ENCODE measurements around the gene TMEM238. TPM values are rescaled to one million over a fixed set of nuclear protein-coding genes. Genes with fewer than 3 reads are reported as not detected.
A peak's percentile ranks its signal among the peaks of the same experiment; 100 is the strongest.
"Not testable (repeated sequence)": the region's sequence is repeated elsewhere in the genome, so short reads cannot be mapped to it uniquely, and the experiment has no call there.

Gene TMEM238
- total and polyA plus RNA-seq, 8 donors: 0.48 to 33.9 (median 1.1) TPM

- H3K36me3 ChIP-seq: no peaks in the 10 kb centered on the region
- ATAC-seq (no peak), DNase-seq (no peak)
- intact Hi-C loops (cut with DNase I): loop anchor here in 1 of 2 donors (10.0 kb wide), 1 partner anchor 124 kb away; no protein-coding TSS in a partner anchor
- H3K4me1 ChIP-seq: no peaks in the 10 kb centered on the region
- H3K27ac ChIP-seq: no peak overlapping the region
- no peaks in the 10 kb centered on the region for H3K9me3 ChIP-seq
- no peak overlapping the region for H3K4me3 ChIP-seq
- peaks cover 0 to 30% of the 10 kb centered on the region in 2 donors for H3K27me3 ChIP-seq
- TF ChIP-seq, protein P1, sequence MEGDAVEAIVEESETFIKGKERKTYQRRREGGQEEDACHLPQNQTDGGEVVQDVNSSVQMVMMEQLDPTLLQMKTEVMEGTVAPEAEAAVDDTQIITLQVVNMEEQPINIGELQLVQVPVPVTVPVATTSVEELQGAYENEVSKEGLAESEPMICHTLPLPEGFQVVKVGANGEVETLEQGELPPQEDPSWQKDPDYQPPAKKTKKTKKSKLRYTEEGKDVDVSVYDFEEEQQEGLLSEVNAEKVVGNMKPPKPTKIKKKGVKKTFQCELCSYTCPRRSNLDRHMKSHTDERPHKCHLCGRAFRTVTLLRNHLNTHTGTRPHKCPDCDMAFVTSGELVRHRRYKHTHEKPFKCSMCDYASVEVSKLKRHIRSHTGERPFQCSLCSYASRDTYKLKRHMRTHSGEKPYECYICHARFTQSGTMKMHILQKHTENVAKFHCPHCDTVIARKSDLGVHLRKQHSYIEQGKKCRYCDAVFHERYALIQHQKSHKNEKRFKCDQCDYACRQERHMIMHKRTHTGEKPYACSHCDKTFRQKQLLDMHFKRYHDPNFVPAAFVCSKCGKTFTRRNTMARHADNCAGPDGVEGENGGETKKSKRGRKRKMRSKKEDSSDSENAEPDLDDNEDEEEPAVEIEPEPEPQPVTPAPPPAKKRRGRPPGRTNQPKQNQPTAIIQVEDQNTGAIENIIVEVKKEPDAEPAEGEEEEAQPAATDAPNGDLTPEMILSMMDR (IDR thresholded peaks at IDR 0.05): no peak
These were observed 35.0 kb upstream of the TMEM238 start for GRCh38 chr19:55419103-55419502.

GRCh38 chr19:55418185-55418584 lies 34.1 kb upstream of the TMEM238 start:
- ATAC-seq: peak; percentile 95
- intact Hi-C loops (cut with DNase I): loop anchor here in 1 of 2 donors (10.0 kb wide), 1 partner anchor 123 kb away; no protein-coding TSS in a partner anchor
- Histone ChIP-seq H3K4me1 (no peaks in the 10 kb centered on the region), H3K27ac (no peak overlapping the region), H3K4me3 (no peak overlapping the region), H3K9me3 (no peaks in the 10 kb centered on the region), H3K36me3 (no peaks in the 10 kb centered on the region), H3K27me3 (peaks cover 0 to 23% of the 10 kb centered on the region in 2 donors)
- DNase-seq: peak in 3 of 4 donors; percentile 52 to 81 (median 53)
- TF ChIP-seq, protein P1 (IDR thresholded peaks at IDR 0.05): peak; percentile 44 to 63

DNA sequence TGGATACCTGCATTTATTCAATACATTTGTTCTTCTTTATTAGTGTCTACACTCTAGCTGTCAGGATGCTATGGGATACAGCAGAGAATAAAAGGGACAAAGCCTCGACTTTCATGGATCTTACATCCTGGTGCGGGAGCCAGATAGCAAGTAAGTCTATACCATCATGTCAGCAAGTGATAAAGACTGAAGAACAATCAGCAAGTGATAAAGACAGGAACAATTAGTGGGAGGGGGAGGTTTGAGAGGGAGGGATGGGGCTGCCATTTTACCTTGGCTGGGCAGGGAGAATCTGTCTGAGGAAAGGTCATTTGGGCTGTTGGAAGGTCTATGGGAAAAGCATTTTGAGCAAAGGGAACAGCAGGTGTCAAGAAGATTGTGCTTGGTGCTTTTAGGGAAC lies 26.1 kb upstream of the TMEM238 start:
- ATAC-seq: no peak
- TF ChIP-seq, protein P1 (IDR thresholded peaks at IDR 0.05): no peak
- intact Hi-C loops (cut with DNase I): loop anchor here in 1 of 2 donors (10.0 kb wide), 1 partner anchor 115 kb away; no protein-coding TSS in a partner anchor
- Histone ChIP-seq H3K36me3 (peaks cover 0 to 10% of the 10 kb centered on the region in 2 donors), H3K9me3 (no peaks in the 10 kb centered on the region), H3K27me3 (no peaks in the 10 kb centered on the region), H3K4me3 (no peak overlapping the region), H3K27ac (no peak overlapping the region), H3K4me1 (peaks cover 8 to 24% of the 10 kb centered on the region in 2 donors)
- no peak for DNase-seq

DNA sequence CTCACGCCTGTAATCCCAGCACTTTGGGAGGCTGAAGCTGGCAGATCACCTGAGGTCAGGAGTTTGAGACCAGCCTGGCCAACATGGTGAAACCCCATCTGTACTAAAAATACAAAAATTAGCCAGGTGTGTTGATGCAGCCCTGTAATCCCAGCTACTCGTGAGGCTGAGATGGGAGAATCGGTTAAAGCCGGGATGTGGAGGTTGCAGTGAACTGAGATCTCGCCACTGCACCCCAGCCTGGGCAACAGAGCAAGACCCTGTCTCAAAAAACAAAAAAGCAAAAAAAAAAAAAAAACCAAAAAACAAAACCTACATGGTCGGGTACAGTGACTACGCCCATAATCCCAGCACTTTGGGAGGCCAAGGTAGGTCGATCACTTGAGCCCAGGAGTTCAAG lies 25.1 kb upstream of the TMEM238 start:
- Histone ChIP-seq H3K4me1 (peaks cover 8 to 24% of the 10 kb centered on the region in 2 donors), H3K36me3 (peaks cover 0 to 17% of the 10 kb centered on the region in 2 donors)
- intact Hi-C loops (cut with DNase I); H3K27me3 ChIP-seq; ATAC-seq; H3K27ac ChIP-seq; DNase-seq; H3K4me3 ChIP-seq; H3K9me3 ChIP-seq: not testable (repeated sequence)

DNA sequence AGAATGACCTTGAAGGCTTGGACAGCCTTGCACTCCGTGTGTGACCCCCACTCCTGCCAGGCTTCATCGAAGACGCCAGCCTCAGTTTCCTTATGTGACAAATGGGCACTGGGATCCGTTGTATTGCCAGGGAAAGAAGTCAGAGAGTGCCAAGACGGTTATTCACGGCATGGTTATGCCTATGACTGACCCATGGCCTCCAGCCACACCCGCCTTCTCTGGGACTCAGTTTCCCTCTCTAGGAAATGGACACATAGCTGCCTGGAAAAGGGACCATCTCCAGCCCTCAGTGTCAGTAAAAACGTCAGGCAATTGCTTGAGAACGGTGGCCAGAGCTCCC lies 24.4 kb upstream of the TMEM238 start:
- peaks cover 0 to 24% of the 10 kb centered on the region in 2 donors for H3K36me3 ChIP-seq
- H3K4me3 ChIP-seq: peak overlapping the region; percentile 84 to 97
- DNase-seq (no peak), ATAC-seq (no peak)
- H3K27ac ChIP-seq: peak overlapping the region; percentile 95 to 100
- H3K27me3 ChIP-seq: no peaks in the 10 kb centered on the region
- H3K9me3 ChIP-seq: no peaks in the 10 kb centered on the region
- H3K4me1 ChIP-seq: peaks cover 8 to 24% of the 10 kb centered on the region in 2 donors
- intact Hi-C loops (cut with DNase I): no loop called here
- TF ChIP-seq, protein P1 (IDR thresholded peaks at IDR 0.05): no peak

Measured in left lung (tissue), 10 donors.